ENCODE measurements around the gene CYP27C1. TPM values are rescaled to one million over a fixed set of nuclear protein-coding genes. Genes with fewer than 3 reads are reported as not detected.
"Not testable (repeated sequence)": the region's sequence is repeated elsewhere in the genome, so short reads cannot be mapped to it uniquely, and the experiment has no call there.

Gene CYP27C1
- total RNA-seq = not detected in 2 replicates

DNA sequence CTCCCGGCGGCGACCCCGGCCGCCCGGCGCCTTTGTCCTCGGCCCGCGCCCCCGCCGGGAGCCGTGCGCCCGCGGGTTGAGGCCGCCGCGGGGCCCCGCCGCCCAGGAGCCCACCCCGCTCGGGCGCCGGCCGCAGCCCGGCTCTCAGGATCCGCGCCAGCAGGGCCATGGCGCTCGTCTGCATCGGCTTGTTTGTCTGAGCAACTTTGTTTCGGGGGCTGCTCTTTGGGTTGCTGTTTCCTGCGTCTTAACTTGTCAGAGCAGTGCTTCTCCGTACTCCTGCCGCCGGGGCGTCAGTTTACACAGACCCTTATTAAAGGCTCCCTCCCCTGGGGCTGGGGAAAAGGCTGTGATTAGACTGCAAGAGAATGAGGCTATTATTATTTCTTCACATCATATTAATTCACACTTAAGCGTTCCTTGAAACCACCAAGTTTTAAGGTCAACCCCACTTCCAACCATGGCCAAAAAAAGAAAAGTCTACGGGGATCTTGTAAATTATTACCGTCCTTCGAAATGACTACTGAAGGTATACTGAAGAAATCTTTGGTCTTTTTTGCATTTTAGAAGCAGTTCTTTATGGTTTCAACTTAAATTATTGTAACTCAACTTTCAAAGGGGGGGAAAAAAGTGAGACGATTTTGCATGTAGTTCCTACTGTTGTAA lies at the start of gene CYP27C1:
Gene CYP27C1, minus strand, starts transcription at position 198 of the 666 bp plus-strand sequence. Its CDS starts 29 bp downstream, at position 169.
- peaks cover 15% of the 10 kb centered on the region for H3K4me1 Mint-ChIP-seq (ENCODE audit: low read depth)
- peaks cover 56% of the 10 kb centered on the region for H3K27me3 Mint-ChIP-seq (ENCODE audit: insufficient read depth)

GRCh38 chr2:127261804-127262406 lies 41.8 kb upstream of the CYP27C1 start:
- H3K36me3 Mint-ChIP-seq (ENCODE audit: low read depth) = peaks cover 35% of the 10 kb centered on the region
- intact Hi-C loops (cut with micrococcal nuclease) = no loop called here
- H3K27ac Mint-ChIP-seq = no peak overlapping the region
- no peaks in the 10 kb centered on the region for H3K4me1 Mint-ChIP-seq (ENCODE audit: low read depth)
- H3K9me3 Mint-ChIP-seq = no peaks in the 10 kb centered on the region
- no peaks in the 10 kb centered on the region for H3K27me3 Mint-ChIP-seq (ENCODE audit: insufficient read depth)
- DNase-seq (ENCODE audit: low spot score) = no peak
- no peak overlapping the region for H3K4me3 Mint-ChIP-seq

More for the DNA sequence above, at the start of gene CYP27C1:
- peaks cover 3% of the 10 kb centered on the region for H3K36me3 Mint-ChIP-seq (ENCODE audit: low read depth)
- peak within 1 kb of the TSS; percentile 65 for H3K4me3 Mint-ChIP-seq
- no peak for DNase-seq (ENCODE audit: low spot score)
- intact Hi-C loops (cut with micrococcal nuclease) = no loop called here
- H3K9me3 Mint-ChIP-seq = no peaks in the 10 kb centered on the region
- H3K27ac Mint-ChIP-seq = no peak within 1 kb of the TSS

DNA sequence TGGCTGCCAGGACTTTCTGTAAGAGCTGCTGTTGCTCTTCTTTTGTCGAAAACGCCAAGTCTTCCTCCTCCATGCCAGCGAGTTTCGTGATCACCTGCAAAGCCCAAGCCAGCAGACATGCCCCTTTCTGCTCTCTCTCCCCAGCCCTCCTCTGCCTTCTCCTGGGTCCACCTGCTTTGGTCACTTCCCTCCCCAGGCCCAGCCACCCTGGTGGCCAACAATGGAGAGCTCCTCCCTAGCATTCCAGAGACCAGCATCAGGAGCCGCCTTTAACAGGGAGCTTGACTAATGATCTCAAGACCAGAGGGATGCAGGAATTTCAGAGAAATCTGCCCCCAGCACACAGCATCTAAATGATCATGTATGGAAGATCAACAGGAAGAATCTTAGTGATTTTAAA lies 39.3 kb upstream of the CYP27C1 start:
- Mint-ChIP-seq H3K36me3 (ENCODE audit: low read depth) (peaks cover 32% of the 10 kb centered on the region), H3K27ac (no peak overlapping the region)

GRCh38 chr2:127256866-127257265 lies 36.8 kb upstream of the CYP27C1 start:
- DNase-seq (ENCODE audit: low spot score) = no peak
- Mint-ChIP-seq H3K36me3 (ENCODE audit: low read depth) (peaks cover 27% of the 10 kb centered on the region), H3K4me3 (no peak overlapping the region), H3K4me1 (ENCODE audit: low read depth) (no peaks in the 10 kb centered on the region), H3K9me3 (no peaks in the 10 kb centered on the region), H3K27me3 (ENCODE audit: insufficient read depth) (no peaks in the 10 kb centered on the region), H3K27ac (no peak overlapping the region)
- intact Hi-C loops (cut with micrococcal nuclease) = no loop called here

More for the DNA sequence above, 39.3 kb upstream of the CYP27C1 start:
- DNase-seq (ENCODE audit: low spot score) = no peak
- Mint-ChIP-seq H3K4me3 (no peak overlapping the region), H3K4me1 (ENCODE audit: low read depth) (no peaks in the 10 kb centered on the region), H3K9me3 (no peaks in the 10 kb centered on the region), H3K27me3 (ENCODE audit: insufficient read depth) (no peaks in the 10 kb centered on the region)
- intact Hi-C loops (cut with micrococcal nuclease) = no loop called here

DNA sequence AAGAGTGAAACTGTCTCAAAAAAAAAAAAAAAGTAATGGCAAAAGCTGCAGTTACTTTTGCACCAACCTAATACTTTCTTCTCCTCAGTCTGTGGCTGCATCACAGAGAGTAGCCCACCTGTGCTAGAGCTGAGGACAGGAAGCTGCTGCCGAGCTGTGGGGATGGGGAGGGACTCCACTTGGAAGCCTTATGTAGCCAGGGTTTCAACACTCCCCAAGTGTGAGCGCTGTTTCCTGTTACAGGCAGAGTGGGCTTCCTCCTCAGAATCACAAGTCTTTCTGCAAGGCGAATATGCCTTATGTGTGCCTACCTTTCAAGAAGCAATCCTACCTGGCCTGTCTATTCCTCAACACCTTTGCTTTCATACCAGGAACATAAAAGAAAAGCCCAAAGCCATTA lies 36.3 kb upstream of the CYP27C1 start:
- H3K4me1 Mint-ChIP-seq (ENCODE audit: low read depth) = no peaks in the 10 kb centered on the region
- H3K4me3 Mint-ChIP-seq = no peak overlapping the region
- H3K27ac Mint-ChIP-seq = no peak overlapping the region
- intact Hi-C loops (cut with micrococcal nuclease) = no loop called here
- no peaks in the 10 kb centered on the region for H3K9me3 Mint-ChIP-seq
- no peak for DNase-seq (ENCODE audit: low spot score)
- H3K27me3 Mint-ChIP-seq (ENCODE audit: insufficient read depth) = no peaks in the 10 kb centered on the region
- H3K36me3 Mint-ChIP-seq (ENCODE audit: low read depth) = peaks cover 27% of the 10 kb centered on the region

DNA sequence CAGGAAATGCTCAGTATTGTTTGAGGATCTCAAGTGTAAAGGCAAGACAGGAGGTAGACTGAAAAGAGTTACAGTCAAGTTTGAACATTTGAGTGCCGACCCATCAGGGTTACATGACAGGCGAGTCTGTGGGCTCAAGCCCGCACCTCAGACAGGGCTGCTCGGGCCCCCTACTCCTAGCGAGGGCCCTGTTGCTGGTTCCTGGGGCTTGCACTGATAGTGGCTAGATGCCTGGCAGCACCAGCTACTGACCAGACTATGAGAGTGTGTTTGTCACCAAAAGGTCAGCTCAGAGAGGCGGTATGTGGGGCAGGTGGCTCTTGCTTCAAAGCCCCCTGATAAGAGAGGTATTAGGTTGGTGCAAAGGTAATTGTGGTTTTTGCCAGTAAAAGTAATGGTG lies 35.6 kb upstream of the CYP27C1 start:
- Mint-ChIP-seq H3K4me1 (ENCODE audit: low read depth) (no peaks in the 10 kb centered on the region), H3K27ac (no peak overlapping the region), H3K27me3 (ENCODE audit: insufficient read depth) (no peaks in the 10 kb centered on the region), H3K9me3 (no peaks in the 10 kb centered on the region), H3K4me3 (no peak overlapping the region), H3K36me3 (ENCODE audit: low read depth) (peaks cover 25% of the 10 kb centered on the region)
- intact Hi-C loops (cut with micrococcal nuclease) = no loop called here
- DNase-seq (ENCODE audit: low spot score) = no peak

- H3K9me3 Mint-ChIP-seq = no peaks in the 10 kb centered on the region
- no peaks in the 10 kb centered on the region for H3K4me1 Mint-ChIP-seq (ENCODE audit: low read depth)
- H3K27me3 Mint-ChIP-seq (ENCODE audit: insufficient read depth) = no peaks in the 10 kb centered on the region
- intact Hi-C loops (cut with micrococcal nuclease) = no loop called here
- H3K4me3 Mint-ChIP-seq = no peak overlapping the region
- H3K27ac Mint-ChIP-seq = no peak overlapping the region
- peaks cover 25% of the 10 kb centered on the region for H3K36me3 Mint-ChIP-seq (ENCODE audit: low read depth)
- DNase-seq (ENCODE audit: low spot score) = no peak
Observed at GRCh38 chr2:127255146-127255545, 35.0 kb upstream of the CYP27C1 start.

DNA sequence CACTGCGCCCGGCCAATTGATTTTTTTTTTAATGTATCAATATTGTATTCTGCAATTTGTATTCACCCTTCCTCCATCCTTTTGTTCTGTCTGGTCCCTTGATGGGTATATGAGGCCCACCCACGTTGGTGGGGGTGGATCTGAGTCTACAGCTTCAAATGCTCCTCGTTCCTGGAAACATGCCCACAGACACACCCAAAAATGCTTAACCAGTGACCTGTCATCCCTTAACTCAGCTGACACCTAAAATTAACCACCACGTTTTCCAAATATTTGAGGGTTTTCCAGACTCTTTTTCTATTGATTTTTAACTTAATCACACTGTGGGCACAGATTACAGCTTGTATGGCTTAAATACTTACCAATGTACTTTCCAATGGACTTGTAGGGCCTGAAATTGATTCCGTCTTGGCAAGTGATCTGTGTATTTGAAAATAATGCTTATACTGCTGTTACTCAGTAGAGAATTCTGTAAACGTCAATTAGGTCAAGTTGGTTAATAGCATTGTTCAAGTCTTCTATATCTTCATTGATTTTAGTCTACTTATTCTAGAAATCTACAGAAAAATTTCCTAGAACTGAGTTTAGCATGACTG lies 34.4 kb upstream of the CYP27C1 start:
- H3K36me3 Mint-ChIP-seq (ENCODE audit: low read depth) = peaks cover 22% of the 10 kb centered on the region
- DNase-seq (ENCODE audit: low spot score) = no peak
- intact Hi-C loops (cut with micrococcal nuclease) = no loop called here
- H3K27ac Mint-ChIP-seq = no peak overlapping the region
- H3K9me3 Mint-ChIP-seq = no peaks in the 10 kb centered on the region
- no peaks in the 10 kb centered on the region for H3K27me3 Mint-ChIP-seq (ENCODE audit: insufficient read depth)
- no peaks in the 10 kb centered on the region for H3K4me1 Mint-ChIP-seq (ENCODE audit: low read depth)
- H3K4me3 Mint-ChIP-seq = no peak overlapping the region

- H3K27me3 Mint-ChIP-seq (ENCODE audit: insufficient read depth); H3K27ac Mint-ChIP-seq; DNase-seq (ENCODE audit: low spot score); intact Hi-C loops (cut with micrococcal nuclease); H3K36me3 Mint-ChIP-seq (ENCODE audit: low read depth); H3K4me1 Mint-ChIP-seq (ENCODE audit: low read depth); H3K4me3 Mint-ChIP-seq: not testable (repeated sequence)
- peaks cover 45% of the 10 kb centered on the region for H3K9me3 Mint-ChIP-seq
Observed at GRCh38 chr2:127241184-127241583, 21.1 kb upstream of the CYP27C1 start.

GRCh38 chr2:127239395-127239794 lies 19.3 kb upstream of the CYP27C1 start:
- no peak for DNase-seq (ENCODE audit: low spot score)
- no peak overlapping the region for H3K27ac Mint-ChIP-seq
- H3K4me1 Mint-ChIP-seq (ENCODE audit: low read depth) = no peaks in the 10 kb centered on the region
- peaks cover 4% of the 10 kb centered on the region for H3K36me3 Mint-ChIP-seq (ENCODE audit: low read depth)
- no peak overlapping the region for H3K4me3 Mint-ChIP-seq
- peaks cover 4% of the 10 kb centered on the region for H3K27me3 Mint-ChIP-seq (ENCODE audit: insufficient read depth)
- H3K9me3 Mint-ChIP-seq = peaks cover 45% of the 10 kb centered on the region
- intact Hi-C loops (cut with micrococcal nuclease) = no loop called here

- H3K4me3 Mint-ChIP-seq; H3K27me3 Mint-ChIP-seq (ENCODE audit: insufficient read depth); DNase-seq (ENCODE audit: low spot score); intact Hi-C loops (cut with micrococcal nuclease); H3K4me1 Mint-ChIP-seq (ENCODE audit: low read depth); H3K36me3 Mint-ChIP-seq (ENCODE audit: low read depth); H3K27ac Mint-ChIP-seq: not testable (repeated sequence)
- peaks cover 45% of the 10 kb centered on the region for H3K9me3 Mint-ChIP-seq
Observed at GRCh38 chr2:127237768-127238167, 17.7 kb upstream of the CYP27C1 start.

- peaks cover 4% of the 10 kb centered on the region for H3K36me3 Mint-ChIP-seq (ENCODE audit: low read depth)
- H3K4me1 Mint-ChIP-seq (ENCODE audit: low read depth) = no peaks in the 10 kb centered on the region
- peaks cover 24% of the 10 kb centered on the region for H3K9me3 Mint-ChIP-seq
- intact Hi-C loops (cut with micrococcal nuclease) = no loop called here
- no peak overlapping the region for H3K4me3 Mint-ChIP-seq
- no peak for DNase-seq (ENCODE audit: low spot score)
- peaks cover 4% of the 10 kb centered on the region for H3K27me3 Mint-ChIP-seq (ENCODE audit: insufficient read depth)
- H3K27ac Mint-ChIP-seq = no peak overlapping the region
Observed at GRCh38 chr2:127235082-127235702, 15.1 kb upstream of the CYP27C1 start.

- DNase-seq (ENCODE audit: low spot score) = no peak
- Mint-ChIP-seq H3K4me1 (ENCODE audit: low read depth) (no peaks in the 10 kb centered on the region), H3K4me3 (no peak overlapping the region), H3K27ac (no peak overlapping the region), H3K27me3 (ENCODE audit: insufficient read depth) (peaks cover 4% of the 10 kb centered on the region), H3K36me3 (ENCODE audit: low read depth) (peaks cover 4% of the 10 kb centered on the region), H3K9me3 (peaks cover 16% of the 10 kb centered on the region)
- intact Hi-C loops (cut with micrococcal nuclease) = no loop called here
Observed at GRCh38 chr2:127233710-127234109, 13.6 kb upstream of the CYP27C1 start.
